Mesothelial cell of epicardium (in vitro differentiated cells): ENCODE measurements around the gene PLA2G2D. TPM values are rescaled to one million over a fixed set of nuclear protein-coding genes. Genes with fewer than 3 reads are reported as not detected.

Experiments
- DNase-seq, 2 experiments: peaks; one replicate each; pipeline ENCODE4 v3.0.0; 2021; ENCODE audit warnings: low spot score in 2 of 2; ENCODE audit not compliant: unreplicated experiment in 2 of 2
- H3K27ac Mint-ChIP-seq: 2 replicates; pipeline ENCODE4 v1.8.0; 2021; ENCODE audit warnings: mixed read lengths
- H3K27me3 Mint-ChIP-seq: 2 replicates; pipeline ENCODE4 v1.8.0; 2021; ENCODE audit warnings: low read depth, mixed read lengths
- H3K36me3 Mint-ChIP-seq: 2 replicates; pipeline ENCODE4 v1.8.0; 2021; ENCODE audit warnings: mixed read lengths
- H3K4me1 Mint-ChIP-seq: 2 replicates; pipeline ENCODE4 v1.8.0; 2021; ENCODE audit warnings: mixed read lengths
- H3K4me3 Mint-ChIP-seq: 2 replicates; pipeline ENCODE4 v1.8.0; 2021; ENCODE audit warnings: mild to moderate bottlenecking, moderate library complexity, mixed read lengths
- H3K9me3 Mint-ChIP-seq: 2 replicates; pipeline ENCODE4 v1.8.0; 2021; ENCODE audit warnings: mixed read lengths
- CTCF ChIP-seq: fragments of 200-600 bp; sonication (generic); IDR thresholded peaks from one replicate; pipeline ENCODE4 v1.5.0; 2021; ENCODE audit warnings: antibody characterized with exemption; ENCODE audit not compliant: unreplicated experiment
- total RNA-seq: library from RNA; stranded (reverse); gene quantifications from 3 replicates; pipeline ENCODE4 v1.2.1, GENCODE V29; 2021

PLA2G2D gene
- total RNA-seq, 1 donor from 2014 or later: not detected

GRCh38 chr1:20068722-20069121, 50.6 kb downstream of the PLA2G2D start:
- Mint-ChIP-seq H3K36me3 (no peaks in the 10 kb centered on the region), H3K9me3 (no peaks in the 10 kb centered on the region), H3K27me3 (peaks cover 12% of the 10 kb centered on the region), H3K4me1 (no peaks in the 10 kb centered on the region), H3K27ac (no peak overlapping the region), H3K4me3 (no peak overlapping the region)
- no peak for TF ChIP-seq CTCF
- DNase-seq: no peak

- TF ChIP-seq CTCF: no peak
- peaks cover 9% of the 10 kb centered on the region for H3K27me3 Mint-ChIP-seq
- H3K36me3 Mint-ChIP-seq: no peaks in the 10 kb centered on the region
- DNase-seq: no peak
- no peak overlapping the region for H3K27ac Mint-ChIP-seq
- no peaks in the 10 kb centered on the region for H3K9me3 Mint-ChIP-seq
- H3K4me3 Mint-ChIP-seq: no peak overlapping the region
- no peaks in the 10 kb centered on the region for H3K4me1 Mint-ChIP-seq
Observed at GRCh38 chr1:20063861-20064292, 55.5 kb downstream of the PLA2G2D start.

Other genes with a start within 250 kb of the PLA2G2D start
- gene OTUD3, start 237.1 kb downstream of the PLA2G2D start, total RNA-seq: 18.9 to 23.6 TPM (median 22.3 TPM) in 3 replicates
- not detected in 3 replicates for gene PLA2G2E, start 195.9 kb downstream of the PLA2G2D start, total RNA-seq
- 3.7 to 5.0 TPM (median 4.1 TPM) in 3 replicates for gene PLA2G2A, start 139.9 kb downstream of the PLA2G2D start, total RNA-seq
- 0.25 TPM in 1 of 3 replicates, not detected in the others for gene PLA2G5, start 49.3 kb downstream of the PLA2G2D start, total RNA-seq
- gene PLA2G2F, start 19.8 kb upstream of the PLA2G2D start, total RNA-seq: not detected in 3 replicates
- gene UBXN10, start 66.6 kb upstream of the PLA2G2D start, total RNA-seq: 2.2 to 2.6 TPM (median 2.3 TPM) in 3 replicates
- 0.24 to 0.50 TPM (median 0.40 TPM) in 3 replicates for gene PLA2G2C, start 67.0 kb upstream of the PLA2G2D start, total RNA-seq
- 0.20 to 0.29 TPM (median 0.25 TPM) in 3 replicates for gene VWA5B1, start 171.3 kb upstream of the PLA2G2D start, total RNA-seq